ENCODE results near the gene TMEM53. TPM values are rescaled to one million over a fixed set of nuclear protein-coding genes. Genes with fewer than 3 reads are reported as not detected.
"Not testable (repeated sequence)": the region's sequence is repeated elsewhere in the genome, so short reads cannot be mapped to it uniquely, and the experiment has no call there.

Gene TMEM53
- total RNA-seq, 4 donors from 2014 or later = 3.9 to 8.3 (median 4.7) TPM

- TF ChIP-seq POLR2A (IDR thresholded peaks at IDR 0.05) (no peak), CTCF (IDR thresholded peaks at IDR 0.05) (no peak), POLR2AphosphoS5 (IDR thresholded peaks at IDR 0.05) (no peak), EP300 (IDR thresholded peaks at IDR 0.05) (no peak)
- Histone ChIP-seq H3K4me1 (peaks cover 0 to 8% (median 0%) of the 10 kb centered on the region in 3 donors), H3K27me3 (no peaks in the 10 kb centered on the region), H3K27ac (no peak overlapping the region), H3K36me3 (no peaks in the 10 kb centered on the region), H3K4me3 (no peak overlapping the region), H3K9me3 (no peaks in the 10 kb centered on the region)
- 85 to 88% methylated on average over 4 of the region's 6 CpGs for WGBS, 2 donors (ENCODE audit: low coverage in 1 of 2)
- no peak for ATAC-seq
Observed at GRCh38 chr1:44707112-44707881, 33.0 kb upstream of the TMEM53 start.

GRCh38 chr1:44705938-44706337, 31.7 kb upstream of the TMEM53 start:
- Histone ChIP-seq H3K27ac (no peak overlapping the region), H3K36me3 (no peaks in the 10 kb centered on the region), H3K9me3 (no peaks in the 10 kb centered on the region), H3K4me3 (no peak overlapping the region), H3K27me3 (no peaks in the 10 kb centered on the region), H3K4me1 (peaks cover 0 to 8% (median 0%) of the 10 kb centered on the region in 3 donors)
- no peak for ATAC-seq
- TF ChIP-seq POLR2AphosphoS5 (IDR thresholded peaks at IDR 0.05) (no peak), POLR2A (IDR thresholded peaks at IDR 0.05) (no peak), EP300 (IDR thresholded peaks at IDR 0.05) (no peak), CTCF (IDR thresholded peaks at IDR 0.05) (no peak)
- WGBS, 2 donors (ENCODE audit: low coverage in 1 of 2) = 90 to 92% methylated on average over 1 to 2 of the region's 2 CpGs

- TF ChIP-seq EP300 (IDR thresholded peaks at IDR 0.05) (no peak), CTCF (IDR thresholded peaks at IDR 0.05) (no peak), POLR2AphosphoS5 (IDR thresholded peaks at IDR 0.05) (no peak), POLR2A (IDR thresholded peaks at IDR 0.05) (no peak)
- Histone ChIP-seq H3K9me3 (no peaks in the 10 kb centered on the region), H3K27ac (no peak overlapping the region), H3K4me3 (no peak overlapping the region), H3K27me3 (no peaks in the 10 kb centered on the region), H3K36me3 (no peaks in the 10 kb centered on the region), H3K4me1 (peaks cover 0 to 8% (median 0%) of the 10 kb centered on the region in 3 donors)
- 57 to 69% methylated on average over 5 to 6 of the region's 6 CpGs for WGBS, 2 donors (ENCODE audit: low coverage in 1 of 2)
- ATAC-seq = no peak
Observed at GRCh38 chr1:44705470-44705869, 31.2 kb upstream of the TMEM53 start.

GRCh38 chr1:44701141-44701573, 26.9 kb upstream of the TMEM53 start:
- WGBS, 2 donors (ENCODE audit: low coverage in 1 of 2) = 48 to 66% methylated on average over 4 to 7 of the region's 7 CpGs
- Histone ChIP-seq H3K36me3 (no peaks in the 10 kb centered on the region), H3K27ac (no peak overlapping the region), H3K9me3 (no peaks in the 10 kb centered on the region), H3K4me3 (no peak overlapping the region), H3K27me3 (no peaks in the 10 kb centered on the region), H3K4me1 (no peaks in the 10 kb centered on the region)
- no peak for TF ChIP-seq POLR2AphosphoS5 (IDR thresholded peaks at IDR 0.05)
- no peak for TF ChIP-seq EP300 (IDR thresholded peaks at IDR 0.05)
- TF ChIP-seq CTCF (IDR thresholded peaks at IDR 0.05) = no peak
- no peak for TF ChIP-seq POLR2A (IDR thresholded peaks at IDR 0.05)
- ATAC-seq = no peak

GRCh38 chr1:44700573-44700972, 26.3 kb upstream of the TMEM53 start:
- Histone ChIP-seq H3K4me1 (no peaks in the 10 kb centered on the region), H3K4me3 (no peak overlapping the region), H3K36me3 (no peaks in the 10 kb centered on the region), H3K27me3 (no peaks in the 10 kb centered on the region), H3K9me3 (no peaks in the 10 kb centered on the region), H3K27ac (no peak overlapping the region)
- WGBS, 2 donors (ENCODE audit: low coverage in 1 of 2) = 83 to 88% methylated on average over 1 of the region's 1 CpG
- TF ChIP-seq POLR2A (IDR thresholded peaks at IDR 0.05) = no peak
- no peak for TF ChIP-seq EP300 (IDR thresholded peaks at IDR 0.05)
- TF ChIP-seq CTCF (IDR thresholded peaks at IDR 0.05) = no peak
- TF ChIP-seq POLR2AphosphoS5 (IDR thresholded peaks at IDR 0.05) = no peak
- no peak for ATAC-seq

GRCh38 chr1:44699375-44699774, 25.1 kb upstream of the TMEM53 start:
- ATAC-seq, H3K4me3 ChIP-seq, H3K4me1 ChIP-seq, H3K27ac ChIP-seq, H3K9me3 ChIP-seq, H3K36me3 ChIP-seq, H3K27me3 ChIP-seq: not testable (repeated sequence)
- 81 to 91% methylated on average over 8 of the region's 9 CpGs for whole genome bisulfite sequencing, 2 donors (ENCODE audit: low coverage in 1 of 2)
